ENCODE measurements around the gene HNRNPDL. TPM values are rescaled to one million over a fixed set of nuclear protein-coding genes. Genes with fewer than 3 reads are reported as not detected.
"Not testable (repeated sequence)": the region's sequence is repeated elsewhere in the genome, so short reads cannot be mapped to it uniquely, and the experiment has no call there.

The HNRNPDL gene
- total RNA-seq, 4 donors from 2014 or later = 61.8 to 210 (median 101) TPM

- Histone ChIP-seq H3K4me1 (no peaks in the 10 kb centered on the region), H3K27ac (no peak overlapping the region), H3K27me3 (no peaks in the 10 kb centered on the region), H3K4me3 (no peak overlapping the region), H3K9me3 (no peaks in the 10 kb centered on the region), H3K36me3 (no peaks in the 10 kb centered on the region)
- TF ChIP-seq CTCF (IDR thresholded peaks at IDR 0.05) (no peak), POLR2A (IDR thresholded peaks at IDR 0.05) (no peak)
- DNase-seq = no peak
Observed at GRCh38 chr4:82403725-82404124, 26.5 kb downstream of the HNRNPDL start.

GRCh38 chr4:82402196-82402775, 28.0 kb downstream of the HNRNPDL start:
- Histone ChIP-seq H3K27me3 (no peaks in the 10 kb centered on the region), H3K4me3 (no peak overlapping the region), H3K4me1 (no peaks in the 10 kb centered on the region), H3K36me3 (no peaks in the 10 kb centered on the region), H3K27ac (no peak overlapping the region), H3K9me3 (no peaks in the 10 kb centered on the region)
- no peak for DNase-seq
- TF ChIP-seq POLR2A (IDR thresholded peaks at IDR 0.05) (no peak), CTCF (IDR thresholded peaks at IDR 0.05) (no peak)

- H3K36me3 ChIP-seq = no peaks in the 10 kb centered on the region
- TF ChIP-seq CTCF (IDR thresholded peaks at IDR 0.05) = no peak
- no peak for TF ChIP-seq POLR2A (IDR thresholded peaks at IDR 0.05)
- no peaks in the 10 kb centered on the region for H3K4me1 ChIP-seq
- H3K9me3 ChIP-seq = no peaks in the 10 kb centered on the region
- DNase-seq = no peak
- no peak overlapping the region for H3K4me3 ChIP-seq
- H3K27ac ChIP-seq = no peak overlapping the region
- no peaks in the 10 kb centered on the region for H3K27me3 ChIP-seq
Observed at GRCh38 chr4:82401600-82401999, 28.7 kb downstream of the HNRNPDL start.

- Histone ChIP-seq H3K27ac (no peak overlapping the region), H3K4me1 (no peaks in the 10 kb centered on the region), H3K4me3 (no peak overlapping the region), H3K36me3 (no peaks in the 10 kb centered on the region), H3K27me3 (no peaks in the 10 kb centered on the region), H3K9me3 (no peaks in the 10 kb centered on the region)
- no peak for TF ChIP-seq CTCF (IDR thresholded peaks at IDR 0.05)
- no peak for TF ChIP-seq POLR2A (IDR thresholded peaks at IDR 0.05)
- no peak for DNase-seq
Observed at GRCh38 chr4:82398263-82398662, 32.0 kb downstream of the HNRNPDL start.

GRCh38 chr4:82397527-82397926, 32.7 kb downstream of the HNRNPDL start:
- no peak for DNase-seq
- Histone ChIP-seq H3K27me3 (no peaks in the 10 kb centered on the region), H3K4me1 (no peaks in the 10 kb centered on the region), H3K27ac (no peak overlapping the region), H3K36me3 (no peaks in the 10 kb centered on the region), H3K4me3 (no peak overlapping the region), H3K9me3 (no peaks in the 10 kb centered on the region)
- TF ChIP-seq CTCF (IDR thresholded peaks at IDR 0.05) (no peak), POLR2A (IDR thresholded peaks at IDR 0.05) (no peak)

- TF ChIP-seq POLR2A (IDR thresholded peaks at IDR 0.05) (no peak), CTCF (IDR thresholded peaks at IDR 0.05) (no peak)
- no peaks in the 10 kb centered on the region for H3K36me3 ChIP-seq
- no peaks in the 10 kb centered on the region for H3K4me1 ChIP-seq
- H3K27ac ChIP-seq = no peak overlapping the region
- no peak overlapping the region for H3K4me3 ChIP-seq
- no peaks in the 10 kb centered on the region for H3K9me3 ChIP-seq
- DNase-seq = no peak
- H3K27me3 ChIP-seq = no peaks in the 10 kb centered on the region
Observed at GRCh38 chr4:82394896-82395295, 35.4 kb downstream of the HNRNPDL start.

- H3K4me3 ChIP-seq = not testable (repeated sequence)
Observed at GRCh38 chr4:82390061-82390460, 40.2 kb downstream of the HNRNPDL start.

More at GRCh38 chr4:82390061-82390460, 40.2 kb downstream of the HNRNPDL start:
- DNase-seq, H3K4me1 ChIP-seq, H3K9me3 ChIP-seq, H3K27ac ChIP-seq, H3K27me3 ChIP-seq, H3K36me3 ChIP-seq: not testable (repeated sequence)
